ENCODE measurements around the gene PITPNC1.
A peak's percentile ranks its signal among the peaks of the same experiment; 100 is the strongest.
"Not testable (repeated sequence)": the region's sequence is repeated elsewhere in the genome, so short reads cannot be mapped to it uniquely, and the experiment has no call there.

PITPNC1 gene

DNA sequence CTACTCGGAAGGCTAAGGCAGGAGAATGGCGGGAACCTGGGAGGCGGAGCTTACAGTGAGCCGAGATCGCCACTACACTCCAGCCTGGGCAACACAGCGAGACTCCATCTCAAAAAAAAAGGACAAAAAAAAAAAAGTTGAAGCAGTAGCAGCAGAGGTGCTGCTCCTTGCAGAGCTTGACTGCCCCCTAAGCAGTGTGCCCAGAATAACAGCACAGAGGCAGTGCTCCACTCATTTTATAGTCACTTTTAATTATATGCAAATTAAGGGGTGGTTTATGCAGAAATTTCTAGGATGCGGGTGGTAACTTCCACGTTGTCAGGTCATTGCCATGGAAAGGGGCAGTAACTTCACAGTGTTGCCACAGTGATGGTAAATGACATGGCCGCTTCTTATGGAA, 286.4 kb downstream of the PITPNC1 start:
- DNase-seq = no peak

DNA sequence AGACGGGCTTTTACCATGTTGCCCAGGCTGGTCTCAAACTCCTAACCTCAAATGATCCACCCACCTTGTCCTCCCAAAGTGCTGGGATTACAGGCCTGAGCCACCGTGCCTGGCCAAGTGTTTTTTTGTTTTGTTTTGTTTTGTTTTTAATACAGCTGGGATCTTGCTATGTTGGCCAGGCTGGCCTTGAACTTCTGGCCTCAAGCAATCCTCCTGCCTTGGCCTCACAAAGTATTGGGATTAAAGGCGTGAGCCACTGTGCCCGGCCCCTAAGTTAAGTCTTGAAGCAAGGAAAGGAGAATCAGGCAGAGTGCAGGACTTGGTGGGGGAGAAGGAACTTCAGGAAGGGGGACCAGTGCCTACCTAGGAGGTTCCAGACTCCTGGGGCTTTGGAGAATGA, 288.9 kb downstream of the PITPNC1 start:
- no peak for DNase-seq

DNA sequence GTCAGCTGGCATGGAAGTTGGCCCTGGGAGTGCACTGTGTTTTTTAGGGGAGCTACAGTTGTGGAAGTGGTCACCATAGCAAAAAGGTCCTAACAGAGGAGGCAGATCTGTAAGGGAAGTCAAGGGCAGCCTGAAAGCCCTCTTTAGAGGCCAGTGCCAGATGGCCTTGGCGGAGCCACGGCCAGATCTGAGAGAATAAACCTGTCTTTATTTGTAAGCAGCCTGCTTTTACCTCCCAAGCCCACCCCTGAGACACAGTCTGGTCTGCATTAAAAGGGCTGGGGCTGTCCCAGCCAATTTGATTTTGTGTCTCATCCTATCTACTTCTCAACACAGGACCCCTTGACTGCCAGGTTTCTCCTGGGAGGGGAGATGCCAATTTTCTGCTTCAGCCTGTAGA, 289.6 kb downstream of the PITPNC1 start:
- DNase-seq = no peak

DNA sequence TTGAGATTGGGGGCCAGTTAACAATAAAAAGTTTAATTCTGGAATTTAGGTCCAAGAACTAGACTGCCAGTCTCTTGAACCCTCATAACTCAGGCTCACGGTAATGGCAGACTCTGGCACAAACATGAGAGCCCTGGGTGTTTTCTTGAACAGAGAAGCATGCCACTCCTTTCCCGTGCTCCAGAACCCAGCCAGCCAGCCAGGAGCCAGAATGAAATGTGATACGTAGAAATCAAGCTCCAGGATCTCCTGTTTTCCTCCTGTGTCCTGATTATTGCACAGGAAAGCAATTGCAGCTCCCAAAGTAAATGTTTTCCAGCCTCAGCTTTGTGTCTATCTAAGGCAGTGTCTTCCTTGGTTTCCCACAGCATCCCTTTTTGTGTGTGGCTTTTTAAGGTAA, 294.4 kb downstream of the PITPNC1 start:
- DNase-seq = peak; percentile 64

DNA sequence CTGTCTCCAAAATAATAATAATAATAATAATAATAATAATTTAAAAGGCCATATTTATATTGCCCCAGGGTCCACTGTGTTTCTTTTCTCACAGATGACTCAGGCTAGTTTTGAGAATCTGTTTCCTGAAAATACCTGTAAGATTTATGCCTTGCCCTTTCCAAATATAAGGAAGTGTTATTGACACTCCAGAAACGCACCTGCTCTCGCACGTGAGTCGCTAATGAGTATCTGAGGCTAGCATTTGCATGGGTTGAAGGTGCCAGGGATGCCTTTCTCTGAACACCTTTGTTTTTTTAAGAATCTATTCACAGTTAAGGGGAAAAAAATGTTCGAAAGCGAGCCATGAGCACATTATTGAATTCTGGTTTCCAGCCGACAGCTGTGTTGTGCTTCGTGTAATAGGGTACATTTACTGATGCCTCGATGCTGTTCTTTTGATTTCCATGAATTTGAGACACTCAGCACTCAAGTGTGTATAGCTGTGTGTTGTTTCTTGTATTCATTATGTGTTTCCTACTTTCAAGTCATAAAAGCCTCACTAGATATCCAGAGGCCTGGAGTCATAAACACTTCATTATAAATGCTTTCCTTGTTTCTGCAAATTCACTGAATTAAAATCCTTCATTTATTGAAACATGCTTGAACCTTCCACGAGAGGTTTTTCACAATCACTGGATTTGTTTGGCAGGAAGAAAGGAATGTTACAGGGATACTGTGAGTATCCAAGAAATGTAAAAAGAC, 295.7 kb downstream of the PITPNC1 start:
- peak; percentile 68 for DNase-seq

DNA sequence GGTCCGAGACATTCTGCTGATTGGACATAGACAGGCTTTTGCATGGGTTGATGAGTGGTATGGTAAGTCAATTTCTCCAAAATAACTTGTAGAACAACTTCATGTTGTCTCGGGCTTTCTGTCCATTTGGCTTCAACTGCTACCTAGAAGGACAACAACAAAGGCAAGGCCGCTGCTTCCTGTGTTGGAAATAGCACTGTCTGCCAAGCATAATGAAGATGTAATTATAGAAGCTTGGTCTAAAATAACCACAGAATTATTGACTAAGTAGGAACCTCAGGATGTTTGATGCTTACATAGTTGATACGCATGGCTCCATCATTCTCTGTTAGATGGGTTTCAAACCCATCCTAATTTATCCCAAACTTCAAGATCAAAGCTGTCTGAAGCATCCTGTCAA, 298.4 kb downstream of the PITPNC1 start:
- DNase-seq = peak; percentile 53

DNA sequence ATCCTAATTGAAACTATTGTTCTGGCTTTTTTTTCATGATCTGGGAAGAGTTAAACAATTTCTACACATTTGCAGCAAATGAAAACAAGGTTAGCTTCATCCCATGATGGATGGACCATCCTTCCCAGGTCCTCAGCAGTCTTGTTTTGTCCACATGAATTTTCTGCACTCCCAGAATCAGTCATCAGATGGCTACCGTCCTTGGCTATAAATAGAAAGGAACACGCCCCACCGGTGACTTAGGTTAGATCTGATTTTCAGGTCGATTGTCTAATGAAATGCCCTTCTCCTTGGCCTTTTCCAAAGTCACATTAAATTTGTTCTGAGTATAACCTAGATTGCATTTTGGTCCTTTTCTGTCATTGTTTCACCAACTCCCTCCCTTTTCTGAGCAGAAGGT, 299.2 kb downstream of the PITPNC1 start:
- no peak for DNase-seq

DNA sequence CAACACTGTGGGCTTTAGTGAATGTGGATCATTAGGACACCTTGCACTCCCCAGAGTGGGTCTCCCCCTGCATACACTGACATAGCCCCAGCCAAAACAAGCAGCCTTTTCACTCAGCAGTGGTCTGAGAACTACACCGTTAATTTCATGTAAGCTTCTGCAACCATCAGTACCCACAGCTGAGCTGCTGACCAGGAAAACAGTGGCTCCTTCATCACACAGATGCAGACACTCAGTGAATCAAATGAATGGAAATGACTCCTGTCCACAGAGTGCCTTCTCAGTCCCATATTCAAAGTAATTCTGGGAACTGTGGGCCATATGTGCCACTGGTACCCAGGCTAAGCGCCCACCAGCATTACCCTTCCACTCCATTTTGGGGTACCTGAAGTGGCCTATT, 301.3 kb downstream of the PITPNC1 start:
- DNase-seq = no peak

DNA sequence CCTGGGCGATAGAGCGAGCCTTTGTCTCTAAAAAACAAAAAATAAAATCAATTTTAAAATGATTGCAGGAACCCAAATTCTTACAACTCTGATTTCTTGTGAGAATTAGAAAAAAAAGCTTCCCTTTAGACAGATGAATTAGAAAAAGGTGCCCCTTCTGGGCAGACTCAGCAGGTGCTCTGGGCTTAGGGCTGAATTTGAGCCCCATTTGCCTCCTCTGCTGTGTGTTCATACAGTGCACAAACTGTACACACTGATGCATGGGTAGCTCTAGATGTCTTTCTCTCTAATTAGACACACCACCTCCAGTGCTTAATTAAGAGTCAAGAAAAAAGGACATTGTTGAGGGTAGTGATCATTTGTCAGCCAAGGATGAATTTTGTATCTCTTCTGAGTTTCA, 302.1 kb downstream of the PITPNC1 start:
- DNase-seq = no peak

DNA sequence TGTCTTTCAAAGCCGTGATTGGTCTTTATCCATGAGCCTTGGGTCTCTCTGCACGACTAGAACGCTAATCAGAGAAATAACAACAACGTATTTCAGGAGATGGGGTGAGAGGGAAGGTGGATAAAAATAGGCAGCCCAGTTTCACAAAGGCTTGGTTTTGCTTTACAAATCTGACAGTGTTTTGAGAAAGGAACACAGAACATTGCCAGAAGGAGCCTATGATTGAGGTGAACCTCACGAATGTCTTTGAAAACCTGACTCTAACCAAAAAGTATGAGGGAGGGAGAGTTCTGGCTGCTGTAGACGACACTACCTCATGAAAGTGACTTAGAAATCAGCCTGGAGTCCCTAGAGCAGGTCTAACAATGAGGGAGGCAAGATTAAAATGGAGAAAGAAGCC, 302.6 kb downstream of the PITPNC1 start:
- DNase-seq = no peak

DNA sequence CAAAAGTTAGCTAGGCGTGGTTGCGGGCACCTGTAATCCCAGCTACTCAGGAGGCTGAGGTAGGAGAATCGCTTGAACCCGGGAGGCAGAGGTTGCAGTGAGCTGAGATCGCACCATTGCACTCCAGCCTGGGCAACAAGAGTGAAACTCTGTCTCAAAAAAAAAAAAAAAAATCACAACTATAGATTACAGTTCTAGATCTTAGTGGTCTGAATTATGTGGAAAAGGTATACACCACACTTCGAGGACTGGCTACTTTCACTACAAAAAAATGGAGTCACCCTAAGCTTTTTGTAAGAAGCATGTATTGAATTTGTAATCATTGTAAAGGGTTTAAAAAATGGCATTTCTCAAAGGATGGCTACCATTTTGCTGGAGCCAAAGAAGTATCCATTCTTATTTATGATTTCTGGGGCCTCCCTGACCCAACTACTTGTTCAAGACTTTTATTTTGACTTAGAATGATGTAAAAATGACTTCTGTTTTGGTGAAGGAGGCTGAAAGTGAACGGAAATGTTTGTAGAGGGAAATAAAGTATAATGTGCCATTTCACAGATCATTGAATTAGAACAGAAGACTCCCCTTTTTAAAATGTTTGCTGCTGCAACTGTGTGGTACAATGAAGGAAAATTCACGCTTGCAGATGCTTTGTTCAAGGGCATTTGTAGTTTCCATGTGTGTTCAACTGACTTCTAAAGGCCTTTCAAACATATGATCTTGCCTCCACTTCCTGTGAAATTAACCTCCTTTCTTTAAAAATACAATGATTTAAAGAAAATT, 303.6 kb downstream of the PITPNC1 start:
- peak; percentile 17 for DNase-seq

DNA sequence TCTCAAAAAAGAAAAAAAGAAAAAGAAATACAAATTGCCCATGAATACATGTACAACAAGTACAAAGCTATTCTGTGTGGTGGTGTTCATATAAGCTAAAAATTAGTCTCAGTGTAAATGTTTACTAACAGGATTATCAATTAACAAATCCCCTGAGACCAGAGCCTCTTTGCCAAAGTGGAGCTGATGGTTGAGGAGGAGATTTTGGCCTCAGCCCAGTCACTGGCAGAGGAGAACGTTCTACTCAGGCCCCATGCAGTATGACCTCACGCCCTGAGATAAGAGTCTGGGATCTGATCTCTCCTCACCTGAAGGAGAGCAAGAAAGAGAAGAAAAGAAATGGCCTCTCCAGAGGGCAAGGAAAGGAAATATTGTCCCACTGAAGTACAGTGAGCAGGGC, 305.1 kb downstream of the PITPNC1 start:
- DNase-seq = no peak

DNA sequence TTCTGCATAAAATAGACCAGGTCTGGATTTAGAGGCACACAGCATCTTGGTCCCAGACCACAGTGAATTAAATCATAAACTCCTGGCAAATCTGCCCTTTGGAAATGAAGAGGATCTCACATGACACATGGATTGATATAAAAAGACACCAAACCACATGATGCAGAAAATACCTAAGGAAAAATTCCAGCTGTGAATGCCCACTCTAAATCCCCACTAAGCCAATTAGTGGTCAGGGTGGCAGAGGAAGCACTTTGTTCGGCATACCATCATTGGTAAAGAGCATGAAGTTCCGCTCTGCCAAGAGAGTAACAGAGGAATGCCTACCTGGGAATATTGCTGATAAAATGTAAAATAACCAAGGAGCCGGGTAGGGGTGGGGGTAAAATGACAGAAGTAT, 308.3 kb downstream of the PITPNC1 start:
- DNase-seq = no peak

DNA sequence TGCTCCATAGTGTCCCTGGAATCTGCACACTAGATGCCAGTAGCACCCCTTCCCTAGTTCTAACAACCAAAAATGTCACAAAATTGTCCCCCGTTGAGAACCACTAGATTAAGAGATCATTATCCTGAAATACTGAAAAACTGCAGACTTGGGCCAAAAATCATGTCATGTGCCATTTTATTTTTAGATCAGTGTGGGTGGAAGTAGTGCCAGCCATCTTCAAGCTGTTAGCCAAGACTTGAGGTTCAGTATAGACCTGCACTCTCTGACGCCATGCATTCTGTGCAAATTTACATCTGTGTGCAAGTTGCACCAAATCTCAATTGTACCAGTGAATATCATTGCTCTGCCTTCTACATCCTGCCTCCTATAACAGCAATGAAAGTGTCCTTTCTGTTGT, 309.2 kb downstream of the PITPNC1 start:
- DNase-seq = no peak

DNA sequence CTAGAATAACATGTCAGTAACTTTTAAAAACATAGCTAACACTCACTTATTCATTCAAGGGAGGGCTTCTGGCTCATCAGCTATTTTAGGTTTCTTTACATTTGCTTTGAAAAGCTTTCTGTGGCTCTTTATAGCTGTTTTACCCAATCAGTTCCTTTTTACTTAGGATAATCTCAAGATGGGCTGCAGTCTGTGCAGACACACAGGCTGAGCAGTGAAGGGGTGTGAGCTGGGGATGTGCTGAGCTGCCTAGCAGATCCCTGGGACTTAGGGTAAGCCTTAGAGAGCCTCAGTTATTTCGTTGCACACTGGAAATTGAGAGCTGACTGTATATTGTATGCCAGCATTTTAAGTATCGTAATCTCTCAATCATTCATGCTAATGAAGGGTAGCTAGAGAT, 310.4 kb downstream of the PITPNC1 start:
- DNase-seq = no peak

DNA sequence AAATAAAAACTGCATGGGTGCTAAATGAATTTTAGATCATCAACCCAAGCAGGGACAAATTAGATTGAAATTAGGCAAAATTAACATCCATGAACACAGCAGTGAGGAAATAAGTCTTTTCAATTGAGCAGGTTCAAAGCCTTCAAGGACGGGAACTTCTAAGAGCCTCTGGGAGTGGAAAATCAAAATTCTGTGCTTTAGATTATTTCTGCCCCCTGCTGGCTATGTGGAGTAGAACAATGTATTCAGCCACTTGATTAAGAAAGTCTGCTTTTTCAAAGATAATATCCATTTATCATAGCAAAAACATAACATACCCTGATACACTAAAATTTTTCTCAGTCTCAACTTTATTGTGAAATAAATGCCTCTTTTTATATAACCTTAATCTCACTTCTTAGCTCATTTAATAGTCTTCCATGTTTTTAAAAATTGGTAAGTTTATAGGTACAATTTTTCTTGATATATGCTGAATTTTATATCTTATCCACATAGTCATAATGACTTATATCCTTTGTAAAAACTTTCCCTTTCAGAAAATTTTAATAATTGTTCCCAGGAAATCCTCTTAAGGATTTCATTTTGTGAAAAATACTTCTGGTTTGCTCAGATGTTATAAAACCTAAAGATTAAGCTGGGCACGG, 312.6 kb downstream of the PITPNC1 start:
- peak; percentile 55 for DNase-seq

DNA sequence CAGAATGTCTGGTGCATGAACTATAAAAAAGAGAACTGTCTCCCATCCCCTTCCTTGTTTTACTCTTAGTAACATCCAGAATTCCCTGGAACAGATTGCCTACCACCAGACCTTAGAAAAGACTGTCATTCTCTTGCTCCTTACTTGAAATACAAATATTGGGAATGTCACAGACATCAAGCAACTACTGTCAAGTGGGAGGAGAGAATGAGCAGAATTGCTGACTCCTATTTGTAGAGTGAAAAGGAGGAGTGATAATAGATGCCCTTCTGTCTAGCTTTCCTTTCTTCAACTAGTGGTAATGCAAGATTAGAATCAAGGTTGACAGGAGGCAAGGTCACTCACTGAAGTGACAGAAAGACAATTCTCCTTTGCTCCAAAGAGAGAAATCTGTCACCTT, 316.7 kb downstream of the PITPNC1 start:
- DNase-seq = no peak

DNA sequence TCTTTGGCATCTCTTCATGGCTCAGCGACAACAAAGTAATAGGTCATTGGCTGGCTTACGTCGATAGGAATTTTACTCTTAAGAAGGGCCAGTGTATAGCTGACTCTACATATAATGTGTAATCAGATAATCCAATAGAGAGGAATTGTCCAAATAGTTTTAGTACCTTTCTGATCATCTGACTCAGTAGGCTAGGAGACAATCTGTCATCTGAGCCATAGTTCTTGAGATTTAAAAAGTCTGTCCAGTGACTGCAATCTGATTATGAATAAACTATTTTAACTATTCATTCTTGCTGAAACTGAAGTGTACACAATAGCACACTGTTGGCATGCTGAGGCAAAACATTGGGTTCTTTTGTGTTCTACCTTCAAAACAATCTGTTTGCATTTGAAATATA, 319.3 kb downstream of the PITPNC1 start:
- DNase-seq = no peak

DNA sequence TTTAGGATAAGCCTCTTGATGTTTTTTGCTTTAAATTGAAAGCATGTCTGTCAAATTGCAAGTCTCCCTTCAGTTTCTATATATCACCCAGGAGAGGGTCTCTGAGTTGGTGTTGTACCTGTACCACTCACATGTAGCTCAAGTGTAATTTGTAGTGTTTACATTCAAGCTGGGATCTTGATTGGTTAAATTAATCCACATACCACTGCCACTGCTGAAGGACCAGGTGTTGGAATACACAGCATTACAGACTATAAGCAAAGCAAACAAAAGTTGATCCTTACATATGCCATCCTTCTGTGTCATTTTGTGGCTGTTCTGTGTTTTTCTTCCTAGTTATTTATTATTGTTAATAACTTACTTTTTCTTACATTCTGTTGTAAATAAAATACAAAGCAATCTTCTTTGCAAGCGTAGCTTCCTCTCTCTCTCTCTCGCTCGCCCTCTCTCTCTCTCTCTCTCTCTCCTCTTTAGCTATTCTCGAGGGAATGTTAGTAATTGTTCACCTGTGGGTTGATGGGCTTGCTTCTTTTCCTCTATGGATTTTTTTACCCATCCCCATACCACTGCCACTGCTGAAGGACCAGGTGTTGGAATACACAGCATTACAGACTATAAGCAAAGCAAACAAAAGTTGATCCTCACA, 319.9 kb downstream of the PITPNC1 start:
- no peak for DNase-seq

DNA sequence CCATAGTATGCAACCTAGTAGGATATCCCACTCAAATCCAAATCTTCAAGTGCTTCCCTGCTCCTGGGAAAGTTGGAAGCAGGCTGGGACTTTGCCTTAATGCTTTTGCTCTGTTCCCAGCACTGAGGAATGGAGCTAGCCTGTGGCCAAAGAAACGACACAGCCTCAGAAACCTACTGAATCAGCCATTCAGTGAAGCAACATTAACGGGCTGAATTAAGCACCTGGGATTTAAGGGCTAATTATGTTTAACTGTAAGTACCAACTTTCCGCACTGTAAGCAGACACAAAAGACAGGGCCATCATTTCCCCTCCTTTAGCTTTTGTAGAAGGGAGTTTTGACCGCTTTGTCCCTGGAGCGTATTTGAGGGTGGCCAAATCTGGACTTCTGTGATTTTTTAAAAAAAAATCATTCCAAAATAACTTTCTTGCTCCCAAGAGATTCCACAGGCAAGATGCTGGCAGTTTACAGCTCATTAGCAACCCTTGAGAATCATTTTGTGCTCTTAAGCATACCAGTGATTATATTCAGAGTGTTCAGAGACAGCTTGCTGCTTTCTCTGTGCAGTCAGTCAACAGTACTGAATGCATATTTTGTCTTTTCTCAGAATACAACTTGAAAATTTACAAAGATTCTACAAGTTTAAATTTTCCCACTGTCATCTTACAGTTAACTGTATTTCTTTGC, 323.1 kb downstream of the PITPNC1 start:
- no peak for DNase-seq

DNA sequence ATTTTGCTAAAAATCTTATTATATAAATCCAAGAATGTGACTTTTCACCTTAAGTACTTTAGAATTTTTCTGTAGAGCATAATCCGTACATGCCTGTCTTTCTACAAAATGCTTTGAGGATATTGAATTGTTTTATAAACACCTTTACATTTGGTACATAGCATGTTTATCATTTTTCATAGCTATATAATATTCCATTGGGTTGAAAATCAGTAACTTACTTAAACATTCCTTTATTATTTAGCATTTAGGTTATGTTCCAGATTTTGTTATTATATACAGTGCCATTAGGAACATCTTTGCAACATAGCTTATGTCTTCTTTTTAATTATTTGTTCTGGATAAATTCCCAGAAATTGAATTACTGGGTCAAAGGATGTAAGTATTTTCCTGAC, 323.6 kb downstream of the PITPNC1 start:
- DNase-seq = no peak

DNA sequence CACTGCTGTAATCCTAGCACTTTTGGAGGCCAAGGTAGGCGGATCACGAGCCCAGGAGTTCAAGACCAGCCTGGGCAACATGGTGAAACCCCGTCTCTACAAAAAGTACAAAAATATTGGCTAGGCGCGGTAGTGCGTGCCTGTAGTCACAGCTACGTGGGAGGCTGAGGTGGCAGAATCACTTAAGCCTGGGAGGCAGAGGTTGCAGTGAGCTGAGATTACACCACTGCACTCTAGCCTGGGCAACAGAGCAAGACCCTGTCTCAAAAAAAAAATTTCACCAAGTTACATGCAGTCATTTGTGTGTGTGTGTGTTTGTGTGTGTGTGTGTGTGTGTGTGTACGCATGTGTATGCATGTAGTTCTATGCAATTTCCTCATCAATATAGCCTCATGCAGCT, 325.8 kb downstream of the PITPNC1 start:
- DNase-seq = not testable (repeated sequence)

DNA sequence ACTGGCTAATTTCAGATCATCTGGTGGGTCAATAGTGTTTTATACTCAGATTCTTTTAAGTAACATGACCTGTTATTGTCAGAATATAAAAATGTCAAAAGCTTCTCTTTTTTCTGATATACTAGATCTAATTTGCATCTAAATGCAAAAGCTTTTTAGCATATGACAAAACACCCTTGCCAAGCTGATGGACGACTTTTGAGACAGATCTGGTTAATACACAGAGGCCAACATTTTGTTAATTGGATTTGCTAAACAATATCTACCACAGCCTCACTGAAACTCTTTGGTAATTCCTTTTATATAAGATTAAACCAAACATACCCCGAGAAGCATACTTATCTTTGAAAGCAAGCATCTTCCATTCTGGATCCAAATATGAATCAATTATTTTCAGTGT, 330.4 kb downstream of the PITPNC1 start:
- no peak for DNase-seq
